ENCODE data around the gene PABPC1L2A. TPM values are rescaled to one million over a fixed set of nuclear protein-coding genes. Genes with fewer than 3 reads are reported as not detected.
"Not testable (repeated sequence)": the region's sequence is repeated elsewhere in the genome, so short reads cannot be mapped to it uniquely, and the experiment has no call there.

PABPC1L2A gene
- total RNA-seq (2014; rRNA removed; shearing (Covaris generic)) = not detected in 2 replicates

GRCh38 chrX:73079024-73079562 is at the start of gene PABPC1L2A:
PABPC1L2A (minus strand) TSS chrX:73079512; CDS start chrX:73079386, 126 bp downstream.
- not testable (repeated sequence) for DNase-seq (ENCODE audit: low spot score)

DNA sequence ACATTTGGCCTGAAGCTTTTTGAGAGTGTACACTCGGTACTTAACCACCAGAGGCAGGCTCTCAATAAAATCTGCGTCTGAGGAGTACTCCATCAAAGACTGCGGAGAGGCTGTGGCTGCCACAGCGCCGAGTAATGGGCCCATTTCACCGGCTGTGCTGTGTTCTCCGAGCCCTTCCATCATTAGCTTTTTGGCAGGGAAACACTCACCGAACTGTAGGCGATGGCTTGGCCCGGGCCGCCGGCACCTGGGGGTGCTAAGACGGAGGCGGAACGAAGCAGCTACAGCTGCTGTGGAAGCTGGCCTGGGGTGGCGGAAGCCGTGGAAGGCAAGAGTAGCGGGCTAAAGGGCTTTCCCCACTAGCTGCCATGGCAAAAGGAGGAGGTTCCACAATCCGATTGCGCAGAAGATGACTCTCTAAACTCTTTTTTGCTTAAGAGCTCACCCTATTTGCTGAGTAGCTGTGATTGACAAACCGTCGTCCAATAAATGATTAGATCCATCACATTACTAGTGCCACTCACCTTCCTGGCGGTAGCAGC is 48.5 kb upstream of the PABPC1L2A start:
- DNase-seq (ENCODE audit: low spot score) = peak; percentile 75

DNA sequence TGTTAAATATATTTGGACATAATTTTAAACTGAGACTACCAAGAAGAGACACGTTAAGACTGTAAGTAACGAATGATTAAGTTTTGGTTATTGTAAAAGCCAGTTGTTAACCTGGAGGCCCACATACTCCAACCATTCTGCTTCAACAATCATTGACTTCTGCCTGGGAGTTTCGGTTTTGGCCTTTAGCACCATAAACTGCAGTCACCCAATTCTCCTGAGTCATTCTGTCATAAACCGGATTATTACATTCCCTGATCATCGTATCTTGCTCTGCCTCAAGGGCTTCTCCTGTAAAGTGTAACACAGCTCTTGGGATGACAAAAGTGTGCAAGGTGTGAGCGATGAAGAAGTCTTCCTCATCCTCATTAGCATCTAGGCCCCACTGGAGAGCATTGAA is 46.9 kb upstream of the PABPC1L2A start:
- DNase-seq (ENCODE audit: low spot score) = no peak

- DNase-seq (ENCODE audit: low spot score) = not testable (repeated sequence)
Observed at GRCh38 chrX:73099505-73099904, 20.2 kb upstream of the PABPC1L2A start.

- DNase-seq (ENCODE audit: low spot score) = not testable (repeated sequence)
Observed at GRCh38 chrX:73086766-73087165, 7.5 kb upstream of the PABPC1L2A start.

DNA sequence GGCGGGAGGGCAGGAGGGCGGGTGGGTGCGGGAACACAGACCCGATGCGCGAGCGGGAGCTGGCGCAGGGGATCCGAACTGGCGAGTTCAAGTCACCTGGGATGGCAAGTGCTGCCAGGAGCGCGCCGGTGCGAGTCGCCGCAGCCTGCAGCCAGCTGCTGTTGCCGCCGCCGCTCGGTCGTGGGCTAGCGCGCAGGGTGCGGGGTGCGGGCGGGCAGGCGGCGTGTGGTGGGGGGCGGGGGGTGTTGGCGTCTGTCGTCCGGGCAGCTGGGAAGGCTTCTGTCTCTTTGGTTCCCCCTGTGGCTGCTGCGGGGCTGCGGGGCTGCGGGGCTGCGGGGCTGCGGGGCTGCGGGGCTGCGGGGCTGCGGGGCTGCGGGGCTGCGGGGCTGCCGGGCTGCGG is 572 bp upstream of the PABPC1L2A start:
- not testable (repeated sequence) for DNase-seq (ENCODE audit: low spot score)

DNA sequence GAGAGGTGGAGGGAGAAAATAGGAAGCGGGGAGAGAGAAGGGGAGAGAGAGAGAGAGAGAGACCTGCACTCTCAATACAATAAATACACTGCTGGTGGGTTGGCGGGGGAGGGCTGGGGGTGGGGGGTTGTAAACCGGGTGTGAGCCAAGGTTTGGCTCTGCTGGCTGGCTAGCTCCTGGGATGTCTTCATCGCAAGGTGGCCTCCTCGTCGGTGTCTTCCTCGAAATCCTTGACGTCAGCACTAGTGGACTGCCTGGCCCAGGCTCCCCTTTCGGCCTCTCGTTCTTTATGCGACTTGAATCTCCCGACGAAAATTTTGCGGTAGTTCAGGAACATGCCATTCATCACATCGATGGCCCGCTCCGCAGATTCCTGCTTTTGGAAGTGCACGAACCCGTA is 715 bp downstream of the PABPC1L2A start:
- DNase-seq (ENCODE audit: low spot score) = not testable (repeated sequence)

DNA sequence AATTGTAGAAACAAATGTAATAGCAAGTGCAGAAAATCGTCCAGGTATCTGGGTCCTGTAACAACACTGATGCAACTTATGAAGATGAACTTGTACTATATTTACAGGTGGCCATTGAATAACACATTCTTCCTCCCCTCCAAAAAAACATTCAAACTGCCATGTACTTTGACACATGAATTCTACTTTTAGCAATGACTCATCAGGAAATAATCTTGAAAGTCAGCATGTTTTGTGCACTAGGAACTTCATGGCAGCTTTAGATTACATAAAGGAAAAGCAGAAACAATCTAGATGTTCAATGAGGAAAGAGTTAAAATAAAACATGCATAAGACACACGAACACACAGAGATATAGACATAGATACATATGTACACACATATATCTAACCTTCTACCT is 2.5 kb downstream of the PABPC1L2A start:
- DNase-seq (ENCODE audit: low spot score) = no peak

- DNase-seq (ENCODE audit: low spot score) = no peak
Observed at GRCh38 chrX:73069365-73070035, 9.8 kb downstream of the PABPC1L2A start.

DNA sequence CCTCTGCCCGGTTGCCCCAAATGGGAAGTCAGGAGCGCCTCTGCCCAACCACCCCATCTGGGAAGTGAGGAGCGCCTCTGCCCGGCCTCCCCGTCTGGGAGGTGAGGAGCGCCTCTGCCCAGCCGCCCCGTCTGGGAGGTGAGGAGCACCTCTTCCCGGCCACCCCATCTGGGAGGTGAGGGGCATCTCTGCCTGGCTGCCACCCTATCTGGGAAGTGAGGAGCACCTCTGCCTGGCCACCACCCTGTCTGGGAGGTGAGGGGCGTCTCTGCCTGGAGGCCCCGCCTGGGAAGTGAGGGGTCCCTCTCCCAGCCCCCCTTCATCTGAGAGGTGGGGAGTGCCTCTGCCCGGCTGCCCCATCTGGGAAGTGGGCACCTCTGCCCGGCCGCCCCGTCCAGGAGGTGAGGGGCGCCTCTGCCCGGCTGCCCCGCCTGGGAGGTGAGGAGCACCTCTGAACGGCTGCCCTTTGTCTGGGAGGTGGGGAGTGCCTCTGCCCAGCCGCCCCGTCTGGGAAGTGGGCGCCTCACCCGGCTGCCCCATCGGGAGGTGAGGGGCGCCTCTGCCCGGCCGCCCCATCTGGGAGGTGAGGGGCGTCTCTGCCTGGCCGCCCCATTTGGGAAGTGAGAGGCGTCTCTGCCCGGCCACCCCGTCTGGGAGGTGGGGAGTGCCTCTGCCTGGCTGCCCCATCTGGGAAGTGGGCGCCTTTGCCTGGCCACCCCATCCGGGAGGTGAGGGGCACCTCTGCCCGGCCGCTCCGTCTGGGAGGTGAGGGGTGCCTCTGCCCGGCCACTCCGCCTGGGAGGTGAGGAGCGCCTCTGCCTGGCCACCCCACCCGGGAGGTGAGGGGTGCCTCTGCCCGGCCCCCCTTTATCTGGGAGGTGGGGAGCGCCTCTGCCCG is 10.6 kb downstream of the PABPC1L2A start:
- no peak for DNase-seq (ENCODE audit: low spot score)

DNA sequence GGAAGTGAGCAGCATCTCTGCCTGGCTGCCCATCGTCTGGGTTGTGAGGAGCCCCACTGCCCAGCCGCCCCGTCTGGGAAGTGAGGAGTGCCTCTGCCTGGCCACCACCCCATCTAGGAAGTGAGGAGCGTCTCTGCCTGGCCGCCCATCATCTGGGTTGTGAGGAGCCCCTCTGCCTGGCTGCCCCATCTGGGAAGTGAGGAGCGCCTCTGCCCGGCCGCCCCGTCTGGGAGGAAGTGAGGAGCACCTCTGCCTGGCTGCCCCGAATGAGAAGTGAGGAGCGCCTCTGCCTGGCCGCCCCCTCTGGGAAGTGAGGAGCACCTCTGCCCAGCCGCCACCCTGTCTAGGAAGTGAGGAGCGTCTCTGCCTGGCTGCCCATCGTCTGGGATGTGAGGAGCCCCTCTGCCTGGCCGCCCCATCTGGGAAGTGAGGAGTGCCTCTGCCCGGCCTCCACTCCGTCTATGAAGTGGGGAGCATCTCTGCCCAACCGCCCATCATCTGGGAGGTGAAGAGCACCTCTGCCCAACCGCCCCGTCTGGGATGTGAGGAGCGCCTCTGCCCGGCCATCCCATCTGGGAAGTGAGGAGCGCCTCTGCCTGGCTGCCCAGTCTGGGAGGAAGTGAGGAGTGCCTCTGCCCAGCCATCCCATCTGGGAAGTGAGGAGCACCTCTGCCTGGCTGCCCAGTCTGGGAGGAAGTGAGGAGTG is 11.4 kb downstream of the PABPC1L2A start:
- not testable (repeated sequence) for DNase-seq (ENCODE audit: low spot score)

GRCh38 chrX:73028876-73029275 is 50.4 kb downstream of the PABPC1L2A start:
- no peak for DNase-seq (ENCODE audit: low spot score)

Other genes with a start within 250 kb of the PABPC1L2A start
- gene FAM236C, start 166.9 kb downstream of the PABPC1L2A start, total RNA-seq (2014; rRNA removed; shearing (Covaris generic)) = not detected in 2 replicates
- not detected in 2 replicates for gene FAM236A, start 141.3 kb downstream of the PABPC1L2A start, total RNA-seq (2014; rRNA removed; shearing (Covaris generic))
- gene DMRTC1, start 135.7 kb downstream of the PABPC1L2A start, total RNA-seq (2014; rRNA removed; shearing (Covaris generic)) = not detected in 2 replicates
- gene PABPC1L2B, start 76.6 kb downstream of the PABPC1L2A start, total RNA-seq (2014; rRNA removed; shearing (Covaris generic)) = not detected in 2 replicates
- 19.0 and 19.1 TPM in 2 replicates for gene NAP1L2, start 135.3 kb upstream of the PABPC1L2A start, total RNA-seq (2014; rRNA removed; shearing (Covaris generic))

Measured in H4 (cell line).